ENCODE results near the gene RFT1.

The RFT1 gene

GRCh38 chr3:53171827-53172505, 41.7 kb upstream of the RFT1 start:
- TF ChIP-seq CTCF (IDR thresholded peaks at IDR 0.05): no peak

- no peak for TF ChIP-seq CTCF (IDR thresholded peaks at IDR 0.05)
Observed at GRCh38 chr3:53171064-53171418, 40.8 kb upstream of the RFT1 start.

- no peak for TF ChIP-seq CTCF (IDR thresholded peaks at IDR 0.05)
Observed at GRCh38 chr3:53170325-53171063, 40.3 kb upstream of the RFT1 start.

- no peak for TF ChIP-seq CTCF (IDR thresholded peaks at IDR 0.05)
Observed at GRCh38 chr3:53169832-53170324, 39.6 kb upstream of the RFT1 start.

- no peak for TF ChIP-seq CTCF (IDR thresholded peaks at IDR 0.05)
Observed at GRCh38 chr3:53169045-53169831, 39.0 kb upstream of the RFT1 start.

GRCh38 chr3:53168175-53168923, 38.1 kb upstream of the RFT1 start:
- no peak for TF ChIP-seq CTCF (IDR thresholded peaks at IDR 0.05)

All from LNCAP (cell line).